Left forelimb (tissue), 1 donor: ENCODE data around the gene CFAP54.
"Not testable (repeated sequence)": the region's sequence is repeated elsewhere in the genome, so short reads cannot be mapped to it uniquely, and the experiment has no call there.

Experiments used
- DNase-seq: peaks from one replicate; pipeline ENCODE4 v3.0.0-alpha.2; 2018; ENCODE audit warnings: low spot score

The CFAP54 gene

GRCh38 chr12:96635844-96636243 lies 146.5 kb downstream of the CFAP54 start:
- no peak for DNase-seq

- no peak for DNase-seq
Observed at GRCh38 chr12:96636895-96637294, 147.5 kb downstream of the CFAP54 start.

- no peak for DNase-seq
Observed at GRCh38 chr12:96648923-96649322, 159.5 kb downstream of the CFAP54 start.

DNA sequence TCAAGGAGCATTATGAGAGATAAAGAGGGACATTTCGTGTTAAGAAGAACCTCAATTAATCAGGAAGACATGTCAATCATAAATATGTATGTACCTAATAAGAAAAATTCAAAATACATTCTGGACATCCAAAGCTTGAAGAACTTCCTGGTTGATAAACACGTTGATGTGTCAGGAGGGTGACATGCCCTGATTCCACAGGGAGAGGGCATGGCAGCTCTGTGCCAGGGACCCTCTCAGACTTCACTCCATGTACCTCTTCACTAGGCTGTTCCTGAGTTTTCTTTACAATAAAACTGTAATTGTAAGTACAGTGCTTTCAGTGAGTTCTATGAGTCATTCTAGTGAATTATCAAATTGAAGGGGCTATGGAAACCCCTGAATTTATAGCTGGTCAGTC lies 163.5 kb downstream of the CFAP54 start:
- DNase-seq: no peak

GRCh38 chr12:96658075-96658474 lies 168.7 kb downstream of the CFAP54 start:
- DNase-seq: no peak

GRCh38 chr12:96669786-96670185 lies 180.4 kb downstream of the CFAP54 start:
- no peak for DNase-seq

DNA sequence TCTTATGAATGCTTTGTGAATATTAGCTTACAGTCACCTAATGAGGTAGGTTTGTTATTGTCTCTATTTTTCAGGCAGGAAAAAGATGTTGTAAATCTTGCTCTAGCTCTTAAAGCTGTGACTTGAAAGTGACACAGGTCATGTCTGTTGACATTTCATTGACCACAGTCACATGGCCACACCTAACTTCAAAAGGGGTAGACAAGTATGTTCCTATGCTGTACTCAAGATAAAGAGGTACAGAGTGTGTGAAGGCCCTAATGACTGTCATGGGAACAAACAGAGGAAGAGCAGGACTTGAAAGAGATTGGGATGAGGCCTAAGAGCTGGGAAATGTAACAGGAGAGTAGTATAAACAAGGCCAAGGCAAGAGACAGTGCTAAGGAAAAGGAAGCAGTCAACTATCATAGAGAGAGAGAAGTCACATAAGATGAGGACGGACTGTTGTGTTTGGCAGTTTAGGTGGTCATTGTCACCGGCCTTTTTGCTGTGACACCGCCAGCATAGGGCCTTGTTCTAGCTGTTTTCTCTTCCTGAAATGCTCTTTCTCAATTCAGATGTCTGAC lies 181.0 kb downstream of the CFAP54 start:
- no peak for DNase-seq

DNA sequence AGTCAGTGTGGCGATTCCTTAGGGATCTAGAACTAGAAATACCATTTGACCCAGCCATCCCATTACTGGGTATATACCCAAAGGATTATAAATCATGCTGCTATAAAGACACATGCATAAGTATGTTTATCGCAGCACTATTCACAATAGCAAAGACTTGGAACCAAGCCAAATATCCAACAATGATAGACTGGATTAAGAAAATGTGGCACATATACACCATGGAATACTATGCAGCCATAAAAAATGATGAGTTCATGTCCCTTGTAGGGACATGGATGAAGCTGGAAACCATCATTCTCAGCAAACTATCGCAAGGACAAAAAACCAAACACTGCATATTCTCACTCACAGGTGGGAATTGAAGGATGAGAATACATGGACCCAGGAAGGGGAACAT lies 186.1 kb downstream of the CFAP54 start:
- DNase-seq: not testable (repeated sequence)

DNA sequence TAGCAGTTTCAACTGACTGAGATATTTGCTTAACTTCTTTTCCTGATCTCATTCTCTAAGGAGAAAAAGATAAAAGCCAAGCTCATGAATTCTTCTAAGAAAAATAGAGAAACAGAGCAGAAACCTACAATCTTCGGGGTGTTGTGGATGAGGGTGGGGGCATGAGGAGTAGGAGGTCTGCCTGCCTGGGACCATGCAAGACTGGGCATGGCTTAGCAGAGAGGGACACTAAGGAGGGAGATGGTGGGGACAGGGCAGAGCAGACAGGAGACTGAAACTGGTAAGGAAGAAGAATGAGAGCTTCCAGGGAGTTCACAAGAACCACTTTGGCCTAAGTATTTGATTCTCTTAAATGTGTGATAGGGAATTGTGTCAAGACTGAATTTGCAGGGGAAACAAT lies 188.0 kb downstream of the CFAP54 start:
- no peak for DNase-seq

- no peak for DNase-seq
Observed at GRCh38 chr12:96687719-96688118, 198.3 kb downstream of the CFAP54 start.

DNA sequence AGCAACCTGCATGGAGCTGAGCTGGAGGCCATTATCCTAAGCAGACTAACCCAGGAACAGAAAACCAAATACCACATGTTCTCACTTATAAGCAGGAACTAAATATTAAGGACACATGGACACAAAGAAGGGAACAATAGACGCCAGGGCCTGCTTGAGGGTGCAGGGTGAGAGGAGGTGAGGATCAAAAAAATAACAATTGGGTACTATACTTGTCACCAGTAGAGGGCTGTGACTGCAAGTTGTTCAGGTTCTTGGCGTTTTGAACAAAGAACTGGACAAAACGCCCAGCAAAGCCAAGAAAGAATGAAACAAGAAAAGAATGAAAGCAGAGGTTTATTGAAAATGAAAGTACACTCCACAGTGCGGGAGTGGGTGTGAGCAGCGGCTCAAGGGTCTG lies 209.1 kb downstream of the CFAP54 start:
- no peak for DNase-seq

DNA sequence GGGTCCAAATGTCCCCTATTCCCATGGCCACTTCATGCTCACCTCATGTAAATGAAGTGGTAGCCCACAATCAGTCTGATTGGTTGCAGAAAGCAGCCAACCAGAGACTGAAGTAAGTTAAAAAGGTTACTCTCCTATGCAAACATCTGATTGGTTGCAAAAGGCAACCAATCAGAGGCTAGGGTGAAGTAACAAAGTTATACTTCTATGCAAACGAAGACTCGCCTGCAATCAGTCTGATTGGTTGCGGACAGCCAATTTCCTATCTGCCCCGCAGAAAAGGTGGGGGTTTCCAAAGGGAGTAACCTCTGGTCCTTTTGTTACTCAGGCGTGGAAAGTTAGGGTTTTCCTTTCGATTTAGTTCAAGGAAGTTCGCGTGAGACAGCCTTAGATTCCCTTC lies 209.6 kb downstream of the CFAP54 start:
- no peak for DNase-seq

- DNase-seq: no peak
Observed at GRCh38 chr12:96701856-96702255, 212.5 kb downstream of the CFAP54 start.

DNA sequence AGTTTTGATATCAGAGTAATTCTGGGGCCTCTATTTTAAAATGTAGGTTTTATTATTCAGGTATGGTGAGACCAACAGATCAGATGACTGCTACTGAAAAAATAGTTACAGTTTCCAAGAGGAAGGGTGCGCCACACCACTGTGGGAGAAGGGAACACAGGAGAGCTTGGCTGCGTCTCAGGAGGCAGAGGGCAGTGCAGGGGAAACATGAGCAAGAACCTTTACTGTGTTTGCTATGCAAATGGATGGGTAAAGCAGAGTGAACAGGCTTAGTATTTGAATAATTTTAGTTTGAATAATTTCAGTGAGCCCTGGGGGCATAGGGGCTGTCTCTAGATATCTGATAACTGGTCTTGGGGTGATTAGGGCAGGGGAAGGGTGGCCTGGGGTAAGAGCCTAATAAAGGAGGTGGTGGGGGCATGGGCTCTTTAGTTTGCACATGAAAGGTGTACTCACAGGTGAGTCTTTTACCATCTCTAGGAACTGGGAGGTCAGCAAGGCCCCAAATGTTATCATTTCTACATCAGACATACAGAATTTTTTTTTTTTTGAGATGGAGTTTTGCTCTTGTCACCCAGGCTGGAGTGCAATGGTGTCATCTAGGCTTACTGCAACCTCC lies 220.9 kb downstream of the CFAP54 start:
- DNase-seq: no peak

DNA sequence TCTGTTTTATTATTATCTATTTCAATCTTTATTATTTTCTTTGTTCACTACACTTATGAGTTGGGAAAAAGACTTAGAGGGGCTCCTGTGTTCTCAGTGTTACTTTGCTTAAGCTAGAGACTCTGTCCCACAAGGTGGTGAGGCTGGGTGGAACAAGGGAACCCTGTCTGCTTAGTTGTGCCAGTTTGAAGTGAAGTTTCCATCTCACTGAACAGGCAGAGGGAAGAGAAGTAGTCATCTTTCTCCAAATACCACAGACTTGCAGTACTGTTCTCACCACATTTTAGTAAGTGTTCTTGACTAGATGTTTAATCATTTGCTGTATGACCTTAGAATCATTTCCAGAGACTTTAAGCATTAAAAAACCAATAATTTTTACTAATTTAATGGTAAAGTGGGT lies 222.0 kb downstream of the CFAP54 start:
- no peak for DNase-seq

GRCh38 chr12:96714199-96714598 lies 224.8 kb downstream of the CFAP54 start:
- no peak for DNase-seq

DNA sequence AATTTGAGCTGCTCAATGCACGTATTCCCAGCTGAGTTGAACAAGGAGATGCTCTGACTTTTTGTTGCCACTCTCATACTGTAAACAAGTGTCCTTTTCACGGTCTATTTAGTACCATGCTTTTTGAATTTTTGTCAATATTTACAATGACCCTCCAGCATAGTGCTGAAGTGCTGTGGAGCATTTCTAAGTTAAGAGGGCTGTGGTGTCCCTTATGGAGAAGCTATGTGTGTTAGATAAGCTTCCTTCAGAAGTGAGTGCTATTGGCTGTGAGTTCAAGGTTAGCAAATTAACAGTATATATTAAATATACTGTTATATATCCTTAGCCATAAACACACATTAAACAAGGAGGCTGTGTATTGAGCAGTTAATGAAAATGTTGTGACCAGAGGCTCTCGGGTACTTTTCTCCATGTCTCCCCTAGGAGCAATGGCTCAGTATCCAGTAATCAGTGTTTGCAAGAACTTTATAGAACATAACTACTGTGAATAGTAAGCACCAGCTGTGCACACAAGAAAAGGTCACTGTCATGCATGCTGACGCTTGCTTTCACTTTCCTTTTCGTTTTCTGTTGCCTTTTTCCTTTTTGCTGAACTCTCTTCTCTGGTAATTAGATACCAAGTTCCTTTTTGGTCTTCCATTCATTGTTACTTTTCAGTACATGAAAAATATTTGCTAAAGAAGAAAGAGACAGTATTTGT lies 230.4 kb downstream of the CFAP54 start:
- DNase-seq: no peak

- no peak for DNase-seq
Observed at GRCh38 chr12:96720363-96720705, 231.0 kb downstream of the CFAP54 start.

- DNase-seq: not testable (repeated sequence)
Observed at GRCh38 chr12:96729466-96729865, 240.1 kb downstream of the CFAP54 start.

GRCh38 chr12:96729886-96730285 lies 240.5 kb downstream of the CFAP54 start:
- DNase-seq: no peak

DNA sequence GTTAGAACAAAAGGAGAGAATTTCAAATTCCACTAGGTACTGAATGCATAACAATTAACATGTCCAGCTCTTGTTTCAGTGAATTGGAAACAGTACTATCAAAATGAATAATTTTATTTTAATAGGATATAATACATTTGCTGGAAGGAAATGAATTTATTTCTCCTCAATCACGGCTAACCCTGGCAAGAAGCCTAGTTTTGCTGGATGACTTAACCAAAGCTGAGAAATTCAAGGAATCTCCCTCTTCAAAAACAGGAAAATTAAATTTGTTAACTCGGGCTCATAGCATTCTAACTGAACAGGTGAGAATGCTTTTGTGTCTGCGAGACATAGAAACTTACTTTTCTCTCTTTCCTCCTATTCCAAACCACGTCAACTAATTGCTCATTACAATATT lies 254.2 kb downstream of the CFAP54 start:
- no peak for DNase-seq

- no peak for DNase-seq
Observed at GRCh38 chr12:96749999-96750398, 260.6 kb downstream of the CFAP54 start.

DNA sequence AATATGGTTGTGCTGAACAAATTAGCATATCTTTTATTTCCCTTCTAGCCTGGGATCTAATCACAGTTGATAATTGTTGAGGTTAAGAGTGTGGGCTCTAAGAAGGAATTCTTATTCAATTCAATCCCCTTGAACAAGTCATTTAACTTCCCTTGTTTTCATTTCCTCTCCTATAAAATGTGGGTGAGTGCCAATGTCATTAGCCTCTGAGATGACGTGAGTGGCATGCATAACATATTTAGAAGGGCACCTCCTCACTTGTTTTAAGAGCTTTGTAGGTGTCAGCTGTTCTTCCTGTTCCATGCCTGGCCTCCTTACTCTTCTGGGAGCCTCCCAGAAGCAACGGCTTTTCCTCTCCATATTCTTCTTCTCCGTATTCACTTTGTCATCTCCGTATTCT lies 262.2 kb downstream of the CFAP54 start:
- no peak for DNase-seq

DNA sequence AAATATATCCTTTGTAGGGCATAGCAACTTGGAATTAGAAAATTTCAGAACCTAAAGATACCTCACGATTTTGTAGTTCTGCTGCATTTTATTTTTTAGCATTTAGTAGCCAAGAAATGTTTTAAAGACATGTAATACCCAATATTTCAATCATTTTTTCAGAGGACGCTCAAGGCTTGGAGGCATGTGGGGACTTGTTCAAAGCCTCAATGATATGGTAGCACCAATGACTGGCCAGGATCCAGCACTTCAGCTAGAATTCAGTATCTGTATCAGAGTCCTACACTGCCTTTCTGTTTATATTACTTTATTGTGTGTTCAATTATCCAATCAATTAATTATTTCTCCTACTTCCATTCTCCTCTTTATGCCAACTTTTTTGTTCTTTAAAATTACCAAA lies 262.8 kb downstream of the CFAP54 start:
- no peak for DNase-seq
